Mesenchymal stem cell (in vitro differentiated cells and primary cell): Measurements from ENCODE around the gene HMHB1. TPM values are rescaled to one million over a fixed set of nuclear protein-coding genes. Genes with fewer than 3 reads are reported as not detected.

ENCODE experiments used
- DNase-seq: peaks from one replicate; pipeline ENCODE4 v3.0.0-alpha.2; 2013
- H2AFZ ChIP-seq: one replicate; pipeline ENCODE4 v1.6.1; 2013; ENCODE audit warnings: low read depth, mild to moderate bottlenecking, control low read depth, inconsistent platforms, low read length, moderate library complexity
- H2AK5ac ChIP-seq: 2 replicates; pipeline ENCODE4 v1.6.1; 2013; ENCODE audit warnings: low read length, moderate library complexity, mild to moderate bottlenecking, inconsistent platforms; ENCODE audit not compliant: severe bottlenecking
- H2BK120ac ChIP-seq: one replicate; pipeline ENCODE4 v1.6.1; 2013; ENCODE audit warnings: low read depth, mild to moderate bottlenecking, inconsistent platforms, low read length, moderate library complexity
- H2BK12ac ChIP-seq, 2 experiments: one replicate each; pipeline ENCODE4 v1.6.1; 2013; ENCODE audit warnings: inconsistent platforms in 2 of 2, low read length in 2 of 2, mild to moderate bottlenecking in 2 of 2, moderate library complexity in 2 of 2, control low read depth in 1 of 2
- H2BK15ac ChIP-seq: one replicate; pipeline ENCODE4 v1.6.1; 2013; ENCODE audit warnings: mild to moderate bottlenecking, low read depth, inconsistent platforms; ENCODE audit not compliant: poor library complexity, severe bottlenecking
- H2BK5ac ChIP-seq: 2 replicates; pipeline ENCODE4 v1.6.1; 2013; ENCODE audit warnings: low read depth, mild to moderate bottlenecking, low read length, control low read depth, inconsistent platforms; ENCODE audit not compliant: poor library complexity, severe bottlenecking
- H3K14ac ChIP-seq, 2 experiments: one replicate each; pipeline ENCODE4 v1.6.1; 2013; ENCODE audit warnings: inconsistent platforms in 2 of 2, low read length in 2 of 2, control low read depth in 1 of 2, mild to moderate bottlenecking in 1 of 2, moderate library complexity in 1 of 2
- H3K18ac ChIP-seq, 2 experiments: one replicate each; pipeline ENCODE4 v1.6.1; 2013; ENCODE audit warnings: inconsistent platforms in 2 of 2, low read length in 2 of 2, control low read depth in 1 of 2, low read depth in 1 of 2, mild to moderate bottlenecking in 1 of 2
- H3K23ac ChIP-seq, 2 experiments: one replicate each; pipeline ENCODE4 v1.6.1; 2013; ENCODE audit warnings: inconsistent platforms in 2 of 2, low read length in 2 of 2, mild to moderate bottlenecking in 2 of 2, moderate library complexity in 2 of 2, control low read depth in 1 of 2
- H3K27ac ChIP-seq: 2 replicates; pipeline ENCODE4 v1.5.1; 2013; ENCODE audit warnings: mild to moderate bottlenecking, moderate library complexity, low read length, control low read depth, inconsistent platforms; ENCODE audit not compliant: poor library complexity, severe bottlenecking
- H3K27me3 ChIP-seq, 2 experiments: 2 replicates each; pipeline versions ENCODE4 v1.6.1 to v1.7.0; 2013; ENCODE audit warnings: low read length in 2 of 2, mild to moderate bottlenecking in 2 of 2, moderate library complexity in 2 of 2, control low read depth in 1 of 2, inconsistent platforms in 1 of 2; ENCODE audit not compliant: control insufficient read depth in 1 of 2, insufficient read depth in 1 of 2
- H3K36me3 ChIP-seq, 2 experiments: 2 replicates each; pipeline versions ENCODE4 v1.6.1 to v1.7.0; 2013; ENCODE audit warnings: low read length in 2 of 2, control low read depth in 1 of 2, inconsistent platforms in 1 of 2, low read depth in 1 of 2, mild to moderate bottlenecking in 1 of 2; ENCODE audit not compliant: insufficient read depth in 2 of 2, control insufficient read depth in 1 of 2
- H3K4ac ChIP-seq, 2 experiments: one replicate each; pipeline ENCODE4 v1.6.1; 2013; ENCODE audit warnings: inconsistent platforms in 2 of 2, low read length in 2 of 2, mild to moderate bottlenecking in 2 of 2, moderate library complexity in 2 of 2, control low read depth in 1 of 2, low read depth in 1 of 2
- H3K4me1 ChIP-seq: 2 replicates; pipeline ENCODE4 v1.6.1; 2013; ENCODE audit warnings: low read depth, low read length, control low read depth; ENCODE audit not compliant: control insufficient read depth, insufficient read depth
- H3K4me2 ChIP-seq: 2 replicates; pipeline ENCODE4 v1.6.1; 2013; ENCODE audit warnings: low read length, mild to moderate bottlenecking, inconsistent platforms; ENCODE audit not compliant: poor library complexity, severe bottlenecking
- H3K4me3 ChIP-seq, 2 experiments: 2 replicates each; pipeline versions ENCODE4 v1.5.1 to v1.7.0; 2013; ENCODE audit warnings: low read length in 2 of 2, mild to moderate bottlenecking in 2 of 2, control low read depth in 1 of 2, low read depth in 1 of 2; ENCODE audit not compliant: insufficient read depth in 1 of 2
- H3K79me1 ChIP-seq: replicated peaks from 2 replicates; pipeline ENCODE4 v1.6.1; 2013; ENCODE audit warnings: mild to moderate bottlenecking, control low read depth, low read length, inconsistent platforms; ENCODE audit not compliant: poor library complexity, severe bottlenecking
- H3K9ac ChIP-seq: 2 replicates; pipeline ENCODE4 v1.7.0; 2013; ENCODE audit warnings: mild to moderate bottlenecking, low read length, moderate library complexity
- H3K9me3 ChIP-seq: 2 replicates; pipeline ENCODE4 v1.7.0; 2013; ENCODE audit warnings: mild to moderate bottlenecking, low read length; ENCODE audit not compliant: control insufficient read depth
- H4K8ac ChIP-seq: one replicate; pipeline ENCODE4 v1.6.1; 2013; ENCODE audit warnings: inconsistent platforms, mild to moderate bottlenecking, low read length, moderate library complexity
- H4K91ac ChIP-seq: one replicate; pipeline ENCODE4 v1.6.1; 2013; ENCODE audit warnings: mild to moderate bottlenecking, low read length, inconsistent platforms
- WGBS: methylation state at CpG from one replicate; pipeline ENCODE4 v1.1.7; 2013; ENCODE audit warnings: mixed read lengths; 5-methylcytosine and 5-hydroxymethylcytosine counted together
- polyA plus RNA-seq, 2 experiments: library from polyadenylated mRNA; stranded (reverse); fragments of 200-250 nt; gene quantifications; one replicate each; pipeline ENCODE4 v1.2.3, GENCODE V29; 2013

The HMHB1 gene
- not detected for polyA plus RNA-seq (2013, experiment 1 of 2)
- not detected for polyA plus RNA-seq (2013, experiment 2 of 2)

DNA sequence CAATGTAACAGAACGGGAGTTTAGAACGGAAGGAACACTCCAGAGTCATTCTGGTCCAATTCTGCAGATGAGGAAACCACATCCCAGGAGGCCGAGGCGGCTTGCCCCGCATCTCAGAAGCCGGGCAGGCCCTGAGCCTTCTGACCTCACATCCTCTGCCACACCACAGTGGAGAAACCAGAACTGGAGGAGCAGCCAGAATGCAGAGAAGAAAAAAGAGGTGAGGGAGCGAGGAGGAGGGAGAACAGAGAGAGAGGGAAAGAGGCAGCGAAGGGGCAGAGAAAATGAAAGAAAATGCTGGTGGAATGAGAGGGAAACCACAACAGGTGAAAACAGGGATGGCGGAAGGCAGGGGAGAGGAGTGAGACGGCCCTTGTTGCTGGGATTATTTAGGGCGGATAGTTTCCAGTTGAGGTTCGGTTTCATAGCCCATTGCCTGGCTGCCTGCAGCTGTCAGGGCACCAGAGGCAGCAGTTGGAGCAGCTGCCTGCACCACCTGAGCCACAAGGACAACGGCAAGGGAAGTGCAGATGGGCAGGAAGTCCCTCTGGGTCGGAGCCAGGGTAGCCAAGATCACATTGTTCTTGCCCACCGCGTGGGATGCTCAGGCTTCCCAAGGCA lies at the start of gene HMHB1:
TSS of gene HMHB1 (plus strand) at position 77 of the 621 bp plus-strand sequence.
- Histone ChIP-seq H2BK12ac (no peak within 1 kb of the TSS), H3K27ac (no peak within 1 kb of the TSS), H2AFZ (no peak within 1 kb of the TSS), H3K4me2 (no peak within 1 kb of the TSS), H3K36me3 (no peaks in the 10 kb centered on the region), H2BK5ac (no peak within 1 kb of the TSS), H4K8ac (peak within 1 kb of the TSS; percentile 35), H3K9ac (no peak within 1 kb of the TSS), H2BK15ac (no peak within 1 kb of the TSS), H3K27me3 (no peaks in the 10 kb centered on the region), H3K4me3 (no peak within 1 kb of the TSS), H3K23ac (no peak within 1 kb of the TSS), H2BK120ac (no peak within 1 kb of the TSS), H3K79me1 (no peaks in the 10 kb centered on the region), H3K4me1 (no peaks in the 10 kb centered on the region), H3K9me3 (no peaks in the 10 kb centered on the region), H3K18ac (no peak within 1 kb of the TSS), H2AK5ac (no peak within 1 kb of the TSS), H4K91ac (no peak within 1 kb of the TSS), H3K4ac (no peak within 1 kb of the TSS), H3K14ac (no peak within 1 kb of the TSS)
- DNase-seq = no peak
- 95% methylated on average over 14 of the region's 16 CpGs for WGBS

- Histone ChIP-seq H3K18ac (no peak overlapping the region), H2AK5ac (no peak overlapping the region), H3K14ac (no peak overlapping the region), H4K91ac (no peak overlapping the region), H2BK120ac (no peak overlapping the region), H3K27me3 (no peaks in the 10 kb centered on the region), H3K9ac (no peak overlapping the region), H3K4ac (no peak overlapping the region), H3K23ac (no peak overlapping the region), H3K4me1 (no peaks in the 10 kb centered on the region), H3K4me2 (no peak overlapping the region), H2BK15ac (no peak overlapping the region), H3K79me1 (no peaks in the 10 kb centered on the region), H2BK5ac (no peak overlapping the region), H3K36me3 (no peaks in the 10 kb centered on the region), H4K8ac (no peak overlapping the region), H3K4me3 (no peak overlapping the region), H3K27ac (no peak overlapping the region), H2AFZ (no peak overlapping the region), H2BK12ac (no peak overlapping the region), H3K9me3 (no peaks in the 10 kb centered on the region)
- no peak for DNase-seq
- WGBS = 100% methylated on average over 5 of the region's 5 CpGs
These were observed 49.2 kb upstream of the HMHB1 start for GRCh38 chr5:143762636-143763220.

GRCh38 chr5:143767162-143767561 lies 44.8 kb upstream of the HMHB1 start:
- H2BK120ac ChIP-seq = no peak overlapping the region
- no peak overlapping the region for H3K18ac ChIP-seq
- H2AFZ ChIP-seq = no peak overlapping the region
- no peak overlapping the region for H3K9ac ChIP-seq
- H4K8ac ChIP-seq = no peak overlapping the region
- no peak overlapping the region for H3K4me2 ChIP-seq
- no peak overlapping the region for H3K4me3 ChIP-seq
- no peak overlapping the region for H3K27ac ChIP-seq
- H2BK5ac ChIP-seq = no peak overlapping the region
- H2BK15ac ChIP-seq = no peak overlapping the region
- H2BK12ac ChIP-seq = no peak overlapping the region
- H3K4ac ChIP-seq = no peak overlapping the region
- H3K36me3 ChIP-seq = no peaks in the 10 kb centered on the region
- 95% methylated on average over 3 of the region's 3 CpGs for WGBS
- no peaks in the 10 kb centered on the region for H3K4me1 ChIP-seq
- no peak overlapping the region for H2AK5ac ChIP-seq
- DNase-seq = no peak
- no peak overlapping the region for H3K23ac ChIP-seq
- H3K27me3 ChIP-seq = no peaks in the 10 kb centered on the region
- no peaks in the 10 kb centered on the region for H3K9me3 ChIP-seq
- H3K14ac ChIP-seq = no peak overlapping the region
- H3K79me1 ChIP-seq = no peaks in the 10 kb centered on the region
- H4K91ac ChIP-seq = no peak overlapping the region

DNA sequence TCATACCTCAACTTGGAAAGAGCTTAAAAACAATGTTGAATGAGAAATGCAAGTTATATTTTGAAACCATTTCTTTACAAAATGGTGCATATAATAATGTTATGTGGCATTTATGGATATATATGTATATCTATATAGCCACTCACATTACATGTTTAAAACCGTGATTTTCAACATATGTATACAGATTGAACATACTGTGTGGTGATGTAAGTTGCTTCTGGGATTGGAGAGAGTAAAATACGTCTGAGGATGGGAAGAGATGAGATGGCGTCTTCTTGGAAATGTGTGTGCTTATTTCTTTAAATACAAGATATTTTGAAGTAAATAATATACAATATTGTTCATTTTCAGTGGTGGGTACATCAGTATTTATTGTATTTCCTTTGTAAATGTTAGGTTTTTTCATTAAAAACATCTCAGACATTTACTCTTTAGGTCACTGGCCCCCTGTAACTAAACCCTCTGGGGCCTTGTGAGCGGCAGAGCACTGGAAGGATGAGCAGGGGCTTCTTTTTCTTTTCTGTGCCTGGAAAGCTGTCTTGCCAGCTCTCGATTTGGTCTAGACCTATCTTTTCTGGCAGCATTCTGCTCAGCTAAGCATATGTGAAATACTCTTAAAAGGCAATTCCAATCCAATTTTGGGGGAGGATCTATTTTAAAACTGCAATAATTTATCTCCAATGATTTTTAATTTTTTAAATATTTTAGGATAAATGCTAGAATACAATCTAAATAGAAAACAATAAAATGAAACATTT lies 42.8 kb upstream of the HMHB1 start:
- Histone ChIP-seq H3K9ac (no peak overlapping the region), H3K18ac (no peak overlapping the region), H2AFZ (no peak overlapping the region), H2BK15ac (no peak overlapping the region), H3K36me3 (no peaks in the 10 kb centered on the region), H4K91ac (no peak overlapping the region), H3K14ac (no peak overlapping the region), H3K23ac (no peak overlapping the region), H4K8ac (no peak overlapping the region), H3K4ac (no peak overlapping the region), H3K4me2 (no peak overlapping the region), H3K4me3 (no peak overlapping the region), H3K9me3 (no peaks in the 10 kb centered on the region), H2BK5ac (no peak overlapping the region), H2BK120ac (no peak overlapping the region), H3K4me1 (no peaks in the 10 kb centered on the region), H2BK12ac (no peak overlapping the region), H2AK5ac (no peak overlapping the region), H3K79me1 (no peaks in the 10 kb centered on the region), H3K27ac (no peak overlapping the region), H3K27me3 (no peaks in the 10 kb centered on the region)
- DNase-seq = no peak
- WGBS = 100% methylated on average over 1 of the region's 5 CpGs
